DOHH2 (cell line): ENCODE results near the gene JPH2.

Source experiments
- H3F3A ChIP-seq: fragments of 200-600 bp; sonication (generic), shearing (Covaris generic); 2 replicates; pipeline ENCODE4 v1.6.0; 2016; ENCODE audit warnings: antibody characterized with exemption, mild to moderate bottlenecking; ENCODE audit not compliant: control insufficient read depth, insufficient read depth
- H3K27ac ChIP-seq: fragments of 200-600 bp; sonication (generic); 2 replicates; pipeline ENCODE4 v1.5.1; 2014; ENCODE audit warnings: low read depth, mild to moderate bottlenecking, low read length, moderate library complexity
- H3K27me3 ChIP-seq: fragments of 200-600 bp; sonication (generic); 2 replicates; pipeline ENCODE4 v1.6.1; 2014; ENCODE audit warnings: mild to moderate bottlenecking, low read length, mixed read lengths; ENCODE audit not compliant: control insufficient read depth
- H3K36me3 ChIP-seq: fragments of 200-600 bp; sonication (generic); 2 replicates; pipeline ENCODE4 v1.6.1; 2014; ENCODE audit warnings: mild to moderate bottlenecking, low read length, moderate library complexity, mixed read lengths; ENCODE audit not compliant: control insufficient read depth
- H3K4me1 ChIP-seq: fragments of 200-600 bp; sonication (generic); 2 replicates; pipeline ENCODE4 v1.6.1; 2014; ENCODE audit warnings: mild to moderate bottlenecking, low read length, mixed read lengths; ENCODE audit not compliant: control insufficient read depth
- H3K4me2 ChIP-seq: fragments of 200-600 bp; sonication (generic); 2 replicates; pipeline ENCODE4 v1.6.0; 2014; ENCODE audit warnings: mild to moderate bottlenecking, low read length, moderate library complexity
- H3K4me3 ChIP-seq: fragments of 200-600 bp; sonication (generic); 2 replicates; pipeline ENCODE4 v1.5.1; 2014; ENCODE audit warnings: mild to moderate bottlenecking, low read length, mixed read lengths
- H3K79me2 ChIP-seq: fragments of 200-600 bp; sonication (generic); 2 replicates; pipeline ENCODE4 v1.6.1; 2014; ENCODE audit warnings: mild to moderate bottlenecking, low read length, mixed read lengths; ENCODE audit not compliant: control insufficient read depth
- H3K9me2 ChIP-seq: fragments of 200-600 bp; sonication (generic); replicated peaks from 2 replicates; pipeline ENCODE4 v1.6.1; 2014; ENCODE audit warnings: mild to moderate bottlenecking, low read length, mixed read lengths; ENCODE audit not compliant: control insufficient read depth
- H3K9me3 ChIP-seq: fragments of 200-600 bp; sonication (generic); 2 replicates; pipeline ENCODE4 v1.6.1; 2014; ENCODE audit warnings: antibody characterized with exemption, low read length, mixed read lengths; ENCODE audit not compliant: control insufficient read depth, insufficient read depth
- H4K20me1 ChIP-seq: fragments of 200-600 bp; sonication (generic); 2 replicates; pipeline ENCODE4 v1.6.0; 2014; ENCODE audit warnings: low read depth, mild to moderate bottlenecking, antibody characterized with exemption, low read length, moderate library complexity; ENCODE audit not compliant: control insufficient read depth, insufficient read depth
- EZH2phosphoT487 ChIP-seq: fragments of 200-600 bp; sonication (generic); IDR thresholded peaks from 2 replicates; pipeline ENCODE4 v1.6.1; 2017; ENCODE audit warnings: borderline replicate concordance, mild to moderate bottlenecking, antibody characterized with exemption, low read length, moderate library complexity, mixed read lengths
- TF ChIP-seq, protein P1 (sequence below): fragments of 200-600 bp; sonication (generic); IDR thresholded peaks from one replicate; pipeline ENCODE4 v1.5.1; 2014; ENCODE audit warnings: antibody characterized with exemption, mild to moderate bottlenecking, low read depth, low read length; ENCODE audit not compliant: poor library complexity, severe bottlenecking

JPH2 gene

GRCh38 chr20:44228465-44229258 is 41.7 kb upstream of the JPH2 start:
- Histone ChIP-seq H3K9me2 (no peaks in the 10 kb centered on the region), H3K4me3 (no peak overlapping the region), H3K4me1 (no peaks in the 10 kb centered on the region), H4K20me1 (no peaks in the 10 kb centered on the region), H3K4me2 (no peak overlapping the region), H3K79me2 (no peaks in the 10 kb centered on the region), H3K9me3 (no peaks in the 10 kb centered on the region), H3K27me3 (no peaks in the 10 kb centered on the region), H3K27ac (no peak overlapping the region), H3F3A (no peaks in the 10 kb centered on the region), H3K36me3 (no peaks in the 10 kb centered on the region)
- no peak for TF ChIP-seq EZH2phosphoT487
- TF ChIP-seq, protein P1, sequence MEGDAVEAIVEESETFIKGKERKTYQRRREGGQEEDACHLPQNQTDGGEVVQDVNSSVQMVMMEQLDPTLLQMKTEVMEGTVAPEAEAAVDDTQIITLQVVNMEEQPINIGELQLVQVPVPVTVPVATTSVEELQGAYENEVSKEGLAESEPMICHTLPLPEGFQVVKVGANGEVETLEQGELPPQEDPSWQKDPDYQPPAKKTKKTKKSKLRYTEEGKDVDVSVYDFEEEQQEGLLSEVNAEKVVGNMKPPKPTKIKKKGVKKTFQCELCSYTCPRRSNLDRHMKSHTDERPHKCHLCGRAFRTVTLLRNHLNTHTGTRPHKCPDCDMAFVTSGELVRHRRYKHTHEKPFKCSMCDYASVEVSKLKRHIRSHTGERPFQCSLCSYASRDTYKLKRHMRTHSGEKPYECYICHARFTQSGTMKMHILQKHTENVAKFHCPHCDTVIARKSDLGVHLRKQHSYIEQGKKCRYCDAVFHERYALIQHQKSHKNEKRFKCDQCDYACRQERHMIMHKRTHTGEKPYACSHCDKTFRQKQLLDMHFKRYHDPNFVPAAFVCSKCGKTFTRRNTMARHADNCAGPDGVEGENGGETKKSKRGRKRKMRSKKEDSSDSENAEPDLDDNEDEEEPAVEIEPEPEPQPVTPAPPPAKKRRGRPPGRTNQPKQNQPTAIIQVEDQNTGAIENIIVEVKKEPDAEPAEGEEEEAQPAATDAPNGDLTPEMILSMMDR, result no peak

- H3K9me2 ChIP-seq, result no peaks in the 10 kb centered on the region
- H3K27ac ChIP-seq, result no peak overlapping the region
- H3K9me3 ChIP-seq, result no peaks in the 10 kb centered on the region
- no peaks in the 10 kb centered on the region for H3F3A ChIP-seq
- no peaks in the 10 kb centered on the region for H3K36me3 ChIP-seq
- no peaks in the 10 kb centered on the region for H4K20me1 ChIP-seq
- no peaks in the 10 kb centered on the region for H3K79me2 ChIP-seq
- no peak for TF ChIP-seq EZH2phosphoT487
- TF ChIP-seq, protein P1, result no peak
- no peak overlapping the region for H3K4me2 ChIP-seq
- no peak overlapping the region for H3K4me3 ChIP-seq
- no peaks in the 10 kb centered on the region for H3K4me1 ChIP-seq
- no peaks in the 10 kb centered on the region for H3K27me3 ChIP-seq
These were observed 37.6 kb upstream of the JPH2 start for GRCh38 chr20:44224637-44225036.

- Histone ChIP-seq H3K79me2 (no peaks in the 10 kb centered on the region), H3K27me3 (no peaks in the 10 kb centered on the region), H3K4me3 (no peak overlapping the region), H3K4me1 (peaks cover 4% of the 10 kb centered on the region), H3K36me3 (no peaks in the 10 kb centered on the region), H3K4me2 (no peak overlapping the region), H3F3A (no peaks in the 10 kb centered on the region), H3K9me3 (no peaks in the 10 kb centered on the region), H3K9me2 (no peaks in the 10 kb centered on the region), H4K20me1 (no peaks in the 10 kb centered on the region), H3K27ac (no peak overlapping the region)
- TF ChIP-seq, protein P1, result no peak
- no peak for TF ChIP-seq EZH2phosphoT487
These were observed 36.7 kb upstream of the JPH2 start for GRCh38 chr20:44223721-44224120.
